Measurements from ENCODE around the gene IRF2BP2.
A peak's percentile ranks its signal among the peaks of the same experiment; 100 is the strongest.
"Not testable (repeated sequence)": the region's sequence is repeated elsewhere in the genome, so short reads cannot be mapped to it uniquely, and the experiment has no call there.

IRF2BP2 gene

DNA sequence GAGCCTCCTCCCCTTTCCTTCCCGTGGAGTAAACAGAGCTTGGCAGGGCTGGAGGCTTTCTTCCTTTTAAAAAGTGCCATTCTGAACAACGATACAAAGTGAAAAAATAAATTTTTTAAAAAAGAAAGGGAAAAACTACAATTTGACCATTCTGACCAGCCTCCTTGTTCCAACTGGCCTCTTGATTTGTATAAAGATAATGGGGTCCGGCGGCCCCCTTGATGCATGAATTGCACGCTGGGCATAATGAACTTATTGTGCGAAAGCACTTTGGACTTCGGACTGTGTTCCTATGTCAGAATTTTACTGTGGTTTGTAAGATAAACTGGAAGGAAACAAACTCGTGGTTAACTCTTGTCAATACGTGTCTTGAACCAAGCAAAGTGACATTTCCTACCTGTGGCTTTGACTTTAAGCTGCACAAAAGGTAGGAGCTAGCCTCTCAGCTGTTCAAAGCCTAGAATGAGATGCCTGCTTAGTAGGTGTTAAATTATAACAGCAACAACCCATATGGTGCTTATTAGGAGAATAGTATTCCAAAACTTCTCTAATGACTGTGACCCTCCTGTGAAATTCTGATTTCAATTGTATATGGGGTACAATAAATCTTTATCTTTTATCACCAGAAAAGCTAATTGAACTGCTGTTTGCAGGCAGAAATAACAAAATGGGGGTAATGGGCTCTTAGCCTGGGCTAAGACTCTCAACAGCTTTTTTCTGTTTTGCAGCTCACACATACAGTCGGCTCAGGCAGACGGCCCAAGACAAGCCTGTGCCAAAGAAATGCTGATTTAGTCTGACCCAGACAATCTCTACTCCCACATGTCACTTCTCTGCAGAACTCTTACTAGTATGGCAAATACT, 9.3 kb downstream of the IRF2BP2 start:
- Histone ChIP-seq H3K4me1 (ENCODE audit: control insufficient read depth, insufficient read depth, low read length) (no peaks in the 10 kb centered on the region), H3K4me3 (ENCODE audit: low read length) (peak overlapping the region; percentile 35; the same call in 1 of the 2 replicates), H3K36me3 (ENCODE audit: control insufficient read depth, insufficient read depth, low read length) (no peaks in the 10 kb centered on the region), H3K9me3 (ENCODE audit: control insufficient read depth, insufficient read depth, low read length) (no peaks in the 10 kb centered on the region), H3K27ac (ENCODE audit: low read length) (no peak overlapping the region), H3K27me3 (ENCODE audit: control insufficient read depth, insufficient read depth, low read length) (no peaks in the 10 kb centered on the region)
- no peak for DNase-seq (ENCODE audit: low read depth, low spot score)
- no CpG with 5 or more reads among the region's 11 CpGs for WGBS (ENCODE audit: insufficient coverage, insufficient read length)

DNA sequence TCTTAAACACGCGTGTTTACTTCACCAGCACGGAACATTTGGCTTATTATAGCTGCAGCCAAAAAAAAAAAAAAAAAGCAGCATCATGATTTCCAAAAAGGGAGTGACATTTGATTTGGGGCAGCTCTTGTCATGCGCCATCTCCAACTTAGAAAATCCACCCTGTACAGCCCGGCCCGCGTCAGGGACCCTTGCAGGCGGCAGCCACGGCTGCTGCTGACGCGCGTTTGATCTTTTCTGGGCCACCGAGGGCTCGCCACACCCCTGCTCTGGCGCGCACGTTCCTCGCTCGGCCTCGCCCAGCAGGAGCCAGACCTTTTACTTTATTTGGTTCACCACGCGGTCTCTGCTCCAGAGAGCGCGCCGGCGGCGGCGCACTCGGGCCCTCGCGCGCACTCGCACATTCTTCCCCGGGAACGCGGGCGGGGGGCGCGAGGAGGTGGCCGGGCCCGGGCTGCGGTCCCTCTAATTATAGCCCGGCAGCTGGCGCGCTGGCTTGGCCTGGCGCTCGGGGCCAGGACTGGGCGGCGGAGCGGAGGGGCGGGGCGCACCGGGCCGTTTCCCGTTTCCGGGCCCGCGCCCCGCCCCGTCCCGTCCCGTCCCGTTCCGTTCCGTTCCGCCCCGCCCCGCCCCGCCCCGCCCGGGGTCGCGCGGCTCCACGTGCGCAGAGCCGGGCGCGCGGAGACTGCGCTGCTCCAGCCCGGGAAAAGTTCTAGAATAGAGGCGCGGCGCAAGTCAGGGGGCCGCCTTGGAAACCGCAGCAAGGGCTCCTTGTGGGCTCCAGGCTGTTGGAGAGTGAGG, 10.2 kb downstream of the IRF2BP2 start:
- Histone ChIP-seq H3K27me3 (ENCODE audit: control insufficient read depth, insufficient read depth, low read length) (no peaks in the 10 kb centered on the region), H3K4me3 (ENCODE audit: low read length) (peak overlapping the region; percentile 35; the same call in 1 of the 2 replicates), H3K36me3 (ENCODE audit: control insufficient read depth, insufficient read depth, low read length) (no peaks in the 10 kb centered on the region), H3K9me3 (ENCODE audit: control insufficient read depth, insufficient read depth, low read length) (no peaks in the 10 kb centered on the region), H3K4me1 (ENCODE audit: control insufficient read depth, insufficient read depth, low read length) (no peaks in the 10 kb centered on the region), H3K27ac (ENCODE audit: low read length) (no peak overlapping the region)
- no CpG with 5 or more reads among the region's 87 CpGs for WGBS (ENCODE audit: insufficient coverage, insufficient read length)
- no peak for DNase-seq (ENCODE audit: low read depth, low spot score)

DNA sequence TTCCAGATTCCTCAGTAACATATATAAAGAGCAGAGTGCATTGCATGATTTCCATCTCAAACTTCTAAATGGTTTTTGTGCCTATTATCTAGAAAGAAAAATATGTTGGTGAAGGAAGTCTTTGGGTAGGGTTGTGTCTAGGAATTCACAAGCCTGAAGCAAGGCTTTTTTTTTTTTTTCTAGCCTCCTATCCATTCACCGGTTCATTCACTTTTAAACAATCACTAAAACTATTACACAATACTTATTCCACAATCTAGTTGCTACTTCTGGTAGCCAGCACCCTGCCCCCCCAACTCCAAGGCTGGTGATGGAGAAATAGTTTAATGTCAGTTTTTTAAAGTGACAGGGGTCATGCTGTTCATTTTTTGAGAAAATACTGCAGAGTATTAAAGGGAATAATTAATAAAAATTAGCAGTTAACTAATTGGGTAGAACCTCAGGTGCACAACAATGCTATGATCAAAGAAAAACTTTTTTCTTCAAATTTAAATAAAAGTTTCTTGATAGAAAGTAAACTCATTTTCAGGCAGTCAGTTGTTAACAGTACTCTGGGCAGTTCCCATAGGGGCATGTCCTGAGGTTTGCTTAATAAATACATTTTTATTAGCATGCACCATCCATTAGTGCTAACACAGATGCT, 10.9 kb downstream of the IRF2BP2 start:
- Histone ChIP-seq H3K36me3 (ENCODE audit: control insufficient read depth, insufficient read depth, low read length) (no peaks in the 10 kb centered on the region), H3K4me1 (ENCODE audit: control insufficient read depth, insufficient read depth, low read length) (no peaks in the 10 kb centered on the region), H3K27ac (ENCODE audit: low read length) (no peak overlapping the region), H3K4me3 (ENCODE audit: low read length) (peak overlapping the region; percentile 35; the same call in 1 of the 2 replicates), H3K9me3 (ENCODE audit: control insufficient read depth, insufficient read depth, low read length) (no peaks in the 10 kb centered on the region), H3K27me3 (ENCODE audit: control insufficient read depth, insufficient read depth, low read length) (no peaks in the 10 kb centered on the region)
- no peak for DNase-seq (ENCODE audit: low read depth, low spot score)
- 100% methylated on average over 1 of the region's 1 CpG for WGBS (ENCODE audit: insufficient coverage, insufficient read length)

DNA sequence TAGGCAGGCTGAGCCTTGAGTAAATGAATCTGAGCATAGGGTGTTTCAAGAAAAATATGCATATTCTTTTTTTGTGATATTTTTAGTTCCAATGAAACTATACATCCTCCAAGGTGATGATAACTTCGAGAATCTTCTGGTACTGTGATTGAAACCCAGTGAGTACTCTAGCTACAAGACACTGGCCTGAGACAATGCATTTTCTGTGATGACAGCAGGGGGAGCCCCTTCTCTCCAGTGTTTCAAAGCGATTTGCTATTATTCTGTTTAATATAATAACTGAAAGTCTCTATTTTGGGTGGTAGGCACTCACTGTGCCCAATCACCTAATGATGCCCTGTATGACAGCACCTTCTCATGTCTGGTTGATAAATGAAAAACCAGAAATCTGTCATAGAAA, 12.1 kb downstream of the IRF2BP2 start:
- no CpG with 5 or more reads among the region's 2 CpGs for WGBS (ENCODE audit: insufficient coverage, insufficient read length)
- no peaks in the 10 kb centered on the region for H3K9me3 ChIP-seq (ENCODE audit: control insufficient read depth, insufficient read depth, low read length)
- no peak overlapping the region for H3K27ac ChIP-seq (ENCODE audit: low read length)
- H3K4me1 ChIP-seq (ENCODE audit: control insufficient read depth, insufficient read depth, low read length), result no peaks in the 10 kb centered on the region
- H3K27me3 ChIP-seq (ENCODE audit: control insufficient read depth, insufficient read depth, low read length), result no peaks in the 10 kb centered on the region
- DNase-seq (ENCODE audit: low read depth, low spot score), result no peak
- H3K4me3 ChIP-seq (ENCODE audit: low read length), result no peak overlapping the region
- H3K36me3 ChIP-seq (ENCODE audit: control insufficient read depth, insufficient read depth, low read length), result no peaks in the 10 kb centered on the region

DNA sequence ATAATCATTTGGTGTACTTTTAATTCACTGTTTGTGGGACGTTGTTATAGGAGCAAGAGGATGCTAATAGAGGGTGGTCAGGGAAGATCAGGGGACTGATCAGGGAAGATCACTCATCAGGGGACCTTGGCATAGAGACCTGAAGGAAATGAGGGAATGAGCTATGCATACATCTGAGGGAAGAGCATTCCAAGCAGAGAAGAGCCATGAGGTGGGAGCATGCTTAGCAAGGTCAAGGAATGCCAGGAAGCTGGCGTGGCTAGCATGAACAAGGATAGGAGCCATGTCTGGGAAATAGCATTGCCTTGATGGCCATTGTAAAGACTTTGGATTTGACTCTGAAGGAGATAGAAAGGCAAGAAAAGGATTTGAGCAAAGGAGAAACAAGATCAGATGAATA, 14.1 kb downstream of the IRF2BP2 start:
- no CpG with 5 or more reads among the region's 2 CpGs for WGBS (ENCODE audit: insufficient coverage, insufficient read length)
- Histone ChIP-seq H3K27ac (ENCODE audit: low read length) (no peak overlapping the region), H3K36me3 (ENCODE audit: control insufficient read depth, insufficient read depth, low read length) (no peaks in the 10 kb centered on the region), H3K27me3 (ENCODE audit: control insufficient read depth, insufficient read depth, low read length) (no peaks in the 10 kb centered on the region), H3K4me3 (ENCODE audit: low read length) (no peak overlapping the region), H3K4me1 (ENCODE audit: control insufficient read depth, insufficient read depth, low read length) (no peaks in the 10 kb centered on the region), H3K9me3 (ENCODE audit: control insufficient read depth, insufficient read depth, low read length) (no peaks in the 10 kb centered on the region)
- no peak for DNase-seq (ENCODE audit: low read depth, low spot score)

DNA sequence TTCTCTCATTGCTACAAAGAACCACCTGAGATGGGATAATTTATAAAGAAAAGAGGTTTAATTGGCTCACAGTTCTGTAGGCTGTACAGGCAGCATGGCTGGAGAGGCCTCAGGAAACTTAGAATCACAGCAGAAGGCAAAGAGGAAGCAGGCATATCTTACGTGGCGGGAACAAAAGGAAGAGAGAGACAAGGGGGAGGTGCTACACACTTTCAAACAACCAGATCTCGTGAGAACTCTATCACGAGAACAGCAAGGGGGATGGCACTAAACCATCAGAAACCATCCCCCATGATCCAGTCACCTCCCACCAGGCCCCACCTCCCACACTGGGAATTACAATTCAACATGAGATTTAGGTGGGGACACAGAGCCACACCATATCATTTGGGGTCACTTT, 15.4 kb downstream of the IRF2BP2 start:
- WGBS (ENCODE audit: insufficient coverage, insufficient read length), result no CpG with 5 or more reads among the region's 4 CpGs
- not testable (repeated sequence) for H3K4me3 ChIP-seq (ENCODE audit: low read length); H3K9me3 ChIP-seq (ENCODE audit: control insufficient read depth, insufficient read depth, low read length); H3K36me3 ChIP-seq (ENCODE audit: control insufficient read depth, insufficient read depth, low read length); H3K27ac ChIP-seq (ENCODE audit: low read length); H3K4me1 ChIP-seq (ENCODE audit: control insufficient read depth, insufficient read depth, low read length); H3K27me3 ChIP-seq (ENCODE audit: control insufficient read depth, insufficient read depth, low read length); DNase-seq (ENCODE audit: low read depth, low spot score)

DNA sequence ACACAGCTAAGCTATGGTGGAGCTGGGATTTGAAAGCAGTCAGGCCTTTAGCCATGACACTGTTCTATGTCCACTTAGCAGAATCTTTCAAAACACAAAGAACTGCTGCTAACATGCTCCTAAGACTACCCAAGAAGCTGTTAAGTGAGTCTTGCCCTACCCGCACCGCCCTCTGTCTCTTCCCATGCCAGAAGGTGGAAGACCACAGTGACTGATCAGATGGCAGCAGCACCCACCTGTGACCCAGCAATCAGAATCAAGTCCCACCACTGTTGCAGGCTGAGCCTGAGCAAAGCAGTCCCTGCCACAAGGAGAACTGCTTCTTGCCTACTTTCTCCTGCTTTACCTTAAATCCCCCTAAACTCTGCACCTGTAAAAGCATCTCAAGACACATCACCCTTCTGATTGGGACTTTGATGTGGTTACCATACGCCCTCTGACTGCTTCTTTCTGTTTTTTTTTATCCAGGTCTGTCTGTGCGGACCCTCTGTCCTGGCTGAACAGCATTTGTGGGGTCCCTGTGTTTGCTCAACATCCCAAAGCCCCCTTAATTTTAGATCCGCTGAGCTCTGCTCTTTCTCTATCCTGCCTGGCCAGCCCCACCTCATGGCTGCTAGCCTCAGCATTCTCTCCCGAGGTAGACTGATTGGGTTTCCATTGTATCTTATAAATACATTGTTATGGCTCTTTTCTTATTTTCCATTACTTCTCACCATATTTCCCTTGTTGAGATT, 16.0 kb downstream of the IRF2BP2 start:
- Histone ChIP-seq H3K27me3 (ENCODE audit: control insufficient read depth, insufficient read depth, low read length) (no peaks in the 10 kb centered on the region), H3K27ac (ENCODE audit: low read length) (no peak overlapping the region), H3K9me3 (ENCODE audit: control insufficient read depth, insufficient read depth, low read length) (no peaks in the 10 kb centered on the region), H3K36me3 (ENCODE audit: control insufficient read depth, insufficient read depth, low read length) (no peaks in the 10 kb centered on the region), H3K4me1 (ENCODE audit: control insufficient read depth, insufficient read depth, low read length) (no peaks in the 10 kb centered on the region), H3K4me3 (ENCODE audit: low read length) (no peak overlapping the region)
- no CpG with 5 or more reads among the region's 6 CpGs for WGBS (ENCODE audit: insufficient coverage, insufficient read length)
- no peak for DNase-seq (ENCODE audit: low read depth, low spot score)

DNA sequence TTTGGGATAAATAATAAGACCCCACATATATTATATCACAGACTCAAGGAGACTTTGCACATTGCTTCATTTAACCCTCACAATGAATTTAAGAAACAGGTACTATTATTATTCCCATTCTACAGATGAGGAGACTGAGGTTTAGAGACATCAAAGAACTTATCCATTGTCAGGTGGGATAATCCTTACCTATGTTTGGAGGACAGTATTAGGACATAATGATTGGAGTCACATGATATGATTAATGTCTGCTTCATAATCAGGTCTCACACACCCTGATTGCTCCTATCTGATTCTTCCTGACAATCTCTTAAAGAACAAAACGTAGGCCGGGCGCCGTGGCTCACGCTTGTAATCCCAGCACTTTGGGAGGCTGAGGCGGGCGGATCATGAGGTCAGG, 16.9 kb downstream of the IRF2BP2 start:
- no peak for DNase-seq (ENCODE audit: low read depth, low spot score)
- Histone ChIP-seq H3K27me3 (ENCODE audit: control insufficient read depth, insufficient read depth, low read length) (no peaks in the 10 kb centered on the region), H3K4me3 (ENCODE audit: low read length) (no peak overlapping the region), H3K27ac (ENCODE audit: low read length) (no peak overlapping the region), H3K4me1 (ENCODE audit: control insufficient read depth, insufficient read depth, low read length) (no peaks in the 10 kb centered on the region), H3K36me3 (ENCODE audit: control insufficient read depth, insufficient read depth, low read length) (no peaks in the 10 kb centered on the region), H3K9me3 (ENCODE audit: control insufficient read depth, insufficient read depth, low read length) (no peaks in the 10 kb centered on the region)
- WGBS (ENCODE audit: insufficient coverage, insufficient read length), result no CpG with 5 or more reads among the region's 7 CpGs

DNA sequence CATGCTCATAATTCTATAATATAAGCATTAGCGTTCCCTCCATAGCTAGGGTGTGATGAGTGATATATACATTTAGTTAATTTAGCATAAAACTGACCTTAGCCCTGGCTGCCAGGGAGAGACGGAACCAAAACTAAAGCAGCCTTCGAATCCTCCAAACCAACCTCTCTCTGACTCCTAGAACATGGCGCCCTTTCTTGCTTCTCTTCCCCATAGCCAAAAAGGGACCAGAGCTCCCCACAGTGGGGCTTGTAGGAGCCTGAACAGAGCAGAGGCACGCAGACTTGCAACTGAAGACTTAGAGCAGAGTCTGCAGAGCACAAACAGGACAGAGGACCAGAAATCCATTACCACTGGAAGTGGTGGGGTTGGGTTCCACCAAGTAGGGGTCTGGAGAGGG, 17.7 kb downstream of the IRF2BP2 start:
- H3K27me3 ChIP-seq (ENCODE audit: control insufficient read depth, insufficient read depth, low read length), result no peaks in the 10 kb centered on the region
- no peaks in the 10 kb centered on the region for H3K9me3 ChIP-seq (ENCODE audit: control insufficient read depth, insufficient read depth, low read length)
- DNase-seq (ENCODE audit: low read depth, low spot score), result no peak
- WGBS (ENCODE audit: insufficient coverage, insufficient read length), result no CpG with 5 or more reads among the region's 5 CpGs
- H3K4me1 ChIP-seq (ENCODE audit: control insufficient read depth, insufficient read depth, low read length), result no peaks in the 10 kb centered on the region
- no peak overlapping the region for H3K27ac ChIP-seq (ENCODE audit: low read length)
- no peak overlapping the region for H3K4me3 ChIP-seq (ENCODE audit: low read length)
- no peaks in the 10 kb centered on the region for H3K36me3 ChIP-seq (ENCODE audit: control insufficient read depth, insufficient read depth, low read length)

DNA sequence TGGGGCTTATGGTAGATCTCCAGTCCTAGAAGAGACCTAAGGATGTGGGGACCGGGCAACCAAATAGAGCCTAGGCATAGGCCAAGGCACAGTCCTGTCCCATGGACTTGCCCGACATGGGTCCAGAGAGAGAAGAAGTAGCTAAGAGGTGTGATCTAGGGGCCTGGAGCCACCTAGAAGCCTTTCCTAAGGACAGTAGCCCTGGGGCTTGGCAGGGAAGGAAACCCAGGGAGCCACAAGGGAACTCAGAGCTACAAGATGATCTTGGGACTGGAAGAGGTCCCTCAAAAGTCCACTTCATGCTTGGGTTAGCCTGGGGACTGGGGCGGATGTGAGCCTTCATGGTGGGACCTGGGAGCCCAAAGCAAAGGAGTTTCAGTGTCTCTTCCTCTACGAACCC, 18.8 kb downstream of the IRF2BP2 start:
- no peaks in the 10 kb centered on the region for H3K9me3 ChIP-seq (ENCODE audit: control insufficient read depth, insufficient read depth, low read length)
- H3K27me3 ChIP-seq (ENCODE audit: control insufficient read depth, insufficient read depth, low read length), result no peaks in the 10 kb centered on the region
- no peaks in the 10 kb centered on the region for H3K36me3 ChIP-seq (ENCODE audit: control insufficient read depth, insufficient read depth, low read length)
- H3K4me1 ChIP-seq (ENCODE audit: control insufficient read depth, insufficient read depth, low read length), result no peaks in the 10 kb centered on the region
- WGBS (ENCODE audit: insufficient coverage, insufficient read length), result no CpG with 5 or more reads among the region's 4 CpGs
- H3K4me3 ChIP-seq (ENCODE audit: low read length), result no peak overlapping the region
- DNase-seq (ENCODE audit: low read depth, low spot score), result no peak
- no peak overlapping the region for H3K27ac ChIP-seq (ENCODE audit: low read length)
